ENCODE data around the gene ALDH8A1. TPM values are rescaled to one million over a fixed set of nuclear protein-coding genes. Genes with fewer than 3 reads are reported as not detected.

ALDH8A1 gene, protein sequence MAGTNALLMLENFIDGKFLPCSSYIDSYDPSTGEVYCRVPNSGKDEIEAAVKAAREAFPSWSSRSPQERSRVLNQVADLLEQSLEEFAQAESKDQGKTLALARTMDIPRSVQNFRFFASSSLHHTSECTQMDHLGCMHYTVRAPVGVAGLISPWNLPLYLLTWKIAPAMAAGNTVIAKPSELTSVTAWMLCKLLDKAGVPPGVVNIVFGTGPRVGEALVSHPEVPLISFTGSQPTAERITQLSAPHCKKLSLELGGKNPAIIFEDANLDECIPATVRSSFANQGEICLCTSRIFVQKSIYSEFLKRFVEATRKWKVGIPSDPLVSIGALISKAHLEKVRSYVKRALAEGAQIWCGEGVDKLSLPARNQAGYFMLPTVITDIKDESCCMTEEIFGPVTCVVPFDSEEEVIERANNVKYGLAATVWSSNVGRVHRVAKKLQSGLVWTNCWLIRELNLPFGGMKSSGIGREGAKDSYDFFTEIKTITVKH
- total RNA-seq, result 0.30 and 0.42 TPM in 2 replicates
- long read RNA-seq, result 0 reads

DNA sequence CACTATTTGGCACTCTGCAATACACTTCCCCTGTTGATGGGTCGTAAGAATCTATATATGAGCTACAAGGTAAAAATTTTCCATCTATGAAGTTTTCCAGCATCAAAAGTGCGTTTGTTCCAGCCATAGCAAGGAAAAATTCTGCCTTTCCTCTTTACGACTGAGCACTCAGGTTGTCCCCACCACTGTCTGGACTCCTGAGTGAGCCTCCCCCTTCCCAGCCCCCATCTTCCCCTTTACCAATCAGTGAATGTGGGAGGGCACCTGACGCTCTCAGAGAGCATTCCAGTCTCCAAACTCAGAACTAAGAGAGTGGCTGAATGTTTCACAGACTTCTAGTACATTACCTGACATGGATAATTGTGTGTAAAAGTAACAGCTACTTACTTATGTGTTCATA lies at the start of gene ALDH8A1:
ALDH8A1 (minus strand) TSS at position 175 of the 400 bp plus-strand sequence; CDS start at position 127, 48 bp downstream.
- DNase-seq (ENCODE audit: extremely low spot score, unreplicated experiment), result no peak
- TF ChIP-seq, protein P1, sequence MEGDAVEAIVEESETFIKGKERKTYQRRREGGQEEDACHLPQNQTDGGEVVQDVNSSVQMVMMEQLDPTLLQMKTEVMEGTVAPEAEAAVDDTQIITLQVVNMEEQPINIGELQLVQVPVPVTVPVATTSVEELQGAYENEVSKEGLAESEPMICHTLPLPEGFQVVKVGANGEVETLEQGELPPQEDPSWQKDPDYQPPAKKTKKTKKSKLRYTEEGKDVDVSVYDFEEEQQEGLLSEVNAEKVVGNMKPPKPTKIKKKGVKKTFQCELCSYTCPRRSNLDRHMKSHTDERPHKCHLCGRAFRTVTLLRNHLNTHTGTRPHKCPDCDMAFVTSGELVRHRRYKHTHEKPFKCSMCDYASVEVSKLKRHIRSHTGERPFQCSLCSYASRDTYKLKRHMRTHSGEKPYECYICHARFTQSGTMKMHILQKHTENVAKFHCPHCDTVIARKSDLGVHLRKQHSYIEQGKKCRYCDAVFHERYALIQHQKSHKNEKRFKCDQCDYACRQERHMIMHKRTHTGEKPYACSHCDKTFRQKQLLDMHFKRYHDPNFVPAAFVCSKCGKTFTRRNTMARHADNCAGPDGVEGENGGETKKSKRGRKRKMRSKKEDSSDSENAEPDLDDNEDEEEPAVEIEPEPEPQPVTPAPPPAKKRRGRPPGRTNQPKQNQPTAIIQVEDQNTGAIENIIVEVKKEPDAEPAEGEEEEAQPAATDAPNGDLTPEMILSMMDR (IDR thresholded peaks at IDR 0.05), result no peak
- H3K9me3 Mint-ChIP-seq (ENCODE audit: unreplicated experiment), result peaks cover 7% of the 10 kb centered on the region
- H3K4me1 Mint-ChIP-seq (ENCODE audit: unreplicated experiment), result no peaks in the 10 kb centered on the region
- H3K27me3 Mint-ChIP-seq (ENCODE audit: unreplicated experiment), result no peaks in the 10 kb centered on the region
- no peaks in the 10 kb centered on the region for H3K36me3 Mint-ChIP-seq (ENCODE audit: unreplicated experiment)
- no peak within 1 kb of the TSS for H3K4me3 Mint-ChIP-seq (ENCODE audit: unreplicated experiment)
- H3K27ac Mint-ChIP-seq (ENCODE audit: unreplicated experiment), result no peak within 1 kb of the TSS

DNA sequence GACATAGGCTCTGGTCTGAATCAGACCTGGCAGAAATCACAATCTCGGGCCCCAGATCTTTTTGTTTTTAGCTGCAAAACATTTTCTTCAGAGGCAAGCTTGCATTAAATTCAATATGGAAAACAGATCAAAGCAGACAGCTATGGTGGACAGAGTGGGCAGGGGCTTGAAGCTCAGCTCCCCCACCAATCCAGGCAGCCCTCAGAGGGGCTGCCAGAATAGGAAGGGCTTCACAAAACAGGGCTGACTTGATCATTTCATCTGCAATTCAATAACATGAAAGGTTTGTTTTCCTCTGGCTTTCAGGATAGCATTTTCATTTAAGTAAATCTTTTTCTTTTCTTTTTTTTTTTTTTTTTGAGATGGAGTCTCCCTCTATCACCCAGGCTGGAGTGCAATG lies 49.2 kb upstream of the ALDH8A1 start:
- Mint-ChIP-seq H3K4me1 (ENCODE audit: unreplicated experiment) (peaks cover 3% of the 10 kb centered on the region), H3K36me3 (ENCODE audit: unreplicated experiment) (peaks cover 9% of the 10 kb centered on the region), H3K9me3 (ENCODE audit: unreplicated experiment) (no peaks in the 10 kb centered on the region), H3K4me3 (ENCODE audit: unreplicated experiment) (no peak overlapping the region), H3K27me3 (ENCODE audit: unreplicated experiment) (no peaks in the 10 kb centered on the region), H3K27ac (ENCODE audit: unreplicated experiment) (no peak overlapping the region)
- TF ChIP-seq, protein P1 (IDR thresholded peaks at IDR 0.05), result no peak
- no peak for DNase-seq (ENCODE audit: extremely low spot score, unreplicated experiment)

DNA sequence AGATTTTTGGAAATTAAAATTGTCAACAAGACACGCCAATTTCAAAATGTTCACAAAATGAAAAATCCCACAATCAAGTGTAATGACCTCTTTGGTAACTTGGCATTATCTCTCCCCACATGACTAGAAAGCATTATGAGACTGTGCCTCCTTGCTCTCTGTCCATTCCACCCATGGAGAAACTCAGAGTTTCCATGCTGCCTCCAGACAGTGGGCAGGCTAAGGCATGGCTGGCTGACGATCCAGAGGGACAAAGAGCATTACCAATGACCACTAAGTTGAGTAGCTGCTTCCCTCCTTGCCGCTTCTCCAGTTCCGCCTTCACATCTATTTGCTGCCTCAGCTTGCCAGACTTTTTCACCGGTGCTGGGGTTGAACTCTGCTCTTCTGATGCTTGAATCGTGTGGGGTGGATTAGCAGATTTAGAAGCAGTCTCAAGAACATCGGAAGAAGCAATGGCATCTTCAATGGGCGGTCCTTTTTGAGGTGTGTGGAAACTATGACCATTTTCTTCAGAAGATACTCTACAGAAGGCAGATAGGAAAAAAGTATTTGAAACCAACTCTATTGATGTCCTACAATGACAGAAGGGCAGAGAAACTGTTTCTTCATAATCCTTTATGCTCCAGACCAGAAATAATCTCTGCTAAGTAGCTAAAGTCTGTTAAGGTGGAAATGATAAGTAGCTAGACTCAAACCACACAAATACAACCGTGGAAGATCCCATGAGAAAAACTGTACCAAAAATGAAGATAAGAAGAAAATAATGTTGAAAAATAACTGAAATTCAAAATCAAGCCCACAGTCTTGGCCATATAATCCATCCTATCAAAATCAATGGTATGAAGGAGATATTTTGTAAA lies 47.5 kb upstream of the ALDH8A1 start:
- DNase-seq (ENCODE audit: extremely low spot score, unreplicated experiment), result no peak
- Mint-ChIP-seq H3K27ac (ENCODE audit: unreplicated experiment) (no peak overlapping the region), H3K4me1 (ENCODE audit: unreplicated experiment) (peaks cover 3% of the 10 kb centered on the region), H3K27me3 (ENCODE audit: unreplicated experiment) (no peaks in the 10 kb centered on the region), H3K9me3 (ENCODE audit: unreplicated experiment) (no peaks in the 10 kb centered on the region), H3K4me3 (ENCODE audit: unreplicated experiment) (no peak overlapping the region), H3K36me3 (ENCODE audit: unreplicated experiment) (peaks cover 9% of the 10 kb centered on the region)
- TF ChIP-seq, protein P1 (IDR thresholded peaks at IDR 0.05), result no peak

DNA sequence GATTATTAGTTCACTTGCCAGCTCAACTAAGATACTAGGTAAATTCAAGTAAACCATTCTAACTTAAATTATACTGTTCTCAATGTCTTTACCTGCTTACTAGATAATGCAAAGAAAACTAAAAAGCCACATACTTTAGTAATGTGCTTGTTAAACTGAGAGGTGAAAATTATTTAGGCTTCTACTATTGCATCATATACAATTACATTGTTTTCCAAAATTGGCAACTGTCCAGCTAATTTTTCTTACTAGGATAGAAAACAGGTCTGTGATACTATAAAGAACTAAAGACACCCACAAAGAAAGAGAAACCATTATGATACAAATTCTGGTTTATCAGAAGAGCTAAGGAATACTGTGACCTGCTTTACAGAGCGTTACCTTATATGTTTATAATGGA lies 45.6 kb upstream of the ALDH8A1 start:
- TF ChIP-seq, protein P1 (IDR thresholded peaks at IDR 0.05), result no peak
- Mint-ChIP-seq H3K36me3 (ENCODE audit: unreplicated experiment) (peaks cover 8% of the 10 kb centered on the region), H3K9me3 (ENCODE audit: unreplicated experiment) (no peaks in the 10 kb centered on the region), H3K27me3 (ENCODE audit: unreplicated experiment) (no peaks in the 10 kb centered on the region), H3K4me1 (ENCODE audit: unreplicated experiment) (peaks cover 3% of the 10 kb centered on the region), H3K4me3 (ENCODE audit: unreplicated experiment) (no peak overlapping the region), H3K27ac (ENCODE audit: unreplicated experiment) (no peak overlapping the region)
- no peak for DNase-seq (ENCODE audit: extremely low spot score, unreplicated experiment)

DNA sequence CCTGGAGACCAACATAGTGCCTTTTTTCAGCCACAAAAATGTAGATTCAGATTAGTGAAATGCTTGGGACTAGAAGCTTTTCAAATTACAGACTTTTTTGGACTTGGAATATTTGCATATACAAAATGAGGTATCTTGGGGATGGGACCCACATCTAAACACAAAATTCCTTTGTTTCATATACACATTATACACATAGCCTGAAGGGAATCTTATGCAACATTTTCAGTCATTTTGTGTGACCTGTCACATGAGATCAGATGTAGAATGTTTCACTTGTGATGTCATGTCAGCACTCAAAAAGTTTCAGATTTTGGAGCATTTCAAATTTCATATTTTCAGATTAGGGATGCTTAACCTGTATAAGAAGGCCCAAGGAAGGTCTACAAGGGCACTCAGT lies 44.5 kb upstream of the ALDH8A1 start:
- H3K36me3 Mint-ChIP-seq (ENCODE audit: unreplicated experiment), result peaks cover 8% of the 10 kb centered on the region
- DNase-seq (ENCODE audit: extremely low spot score, unreplicated experiment), result no peak
- no peaks in the 10 kb centered on the region for H3K9me3 Mint-ChIP-seq (ENCODE audit: unreplicated experiment)
- no peak overlapping the region for H3K4me3 Mint-ChIP-seq (ENCODE audit: unreplicated experiment)
- H3K27ac Mint-ChIP-seq (ENCODE audit: unreplicated experiment), result no peak overlapping the region
- peaks cover 3% of the 10 kb centered on the region for H3K4me1 Mint-ChIP-seq (ENCODE audit: unreplicated experiment)
- TF ChIP-seq, protein P1 (IDR thresholded peaks at IDR 0.05), result no peak
- H3K27me3 Mint-ChIP-seq (ENCODE audit: unreplicated experiment), result no peaks in the 10 kb centered on the region

Measured in osteocyte (in vitro differentiated cells).